Stimulated activated CD4-positive, alpha-beta T cell treated with anti-CD3 and anti-CD28 coated beads, TNF-alpha, amount 100 ng/mL, for 1 hour (primary cell): ENCODE data around the gene PUS7L.
A peak's percentile ranks its signal among the peaks of the same experiment; 100 is the strongest.

Experiments
- DNase-seq, 3 donors: peaks; one replicate each; pipeline ENCODE4 v3.0.0-alpha.2; 2020; ENCODE audit warnings: low read depth in 3 of 3, low spot score in 1 of 3

Gene PUS7L, protein sequence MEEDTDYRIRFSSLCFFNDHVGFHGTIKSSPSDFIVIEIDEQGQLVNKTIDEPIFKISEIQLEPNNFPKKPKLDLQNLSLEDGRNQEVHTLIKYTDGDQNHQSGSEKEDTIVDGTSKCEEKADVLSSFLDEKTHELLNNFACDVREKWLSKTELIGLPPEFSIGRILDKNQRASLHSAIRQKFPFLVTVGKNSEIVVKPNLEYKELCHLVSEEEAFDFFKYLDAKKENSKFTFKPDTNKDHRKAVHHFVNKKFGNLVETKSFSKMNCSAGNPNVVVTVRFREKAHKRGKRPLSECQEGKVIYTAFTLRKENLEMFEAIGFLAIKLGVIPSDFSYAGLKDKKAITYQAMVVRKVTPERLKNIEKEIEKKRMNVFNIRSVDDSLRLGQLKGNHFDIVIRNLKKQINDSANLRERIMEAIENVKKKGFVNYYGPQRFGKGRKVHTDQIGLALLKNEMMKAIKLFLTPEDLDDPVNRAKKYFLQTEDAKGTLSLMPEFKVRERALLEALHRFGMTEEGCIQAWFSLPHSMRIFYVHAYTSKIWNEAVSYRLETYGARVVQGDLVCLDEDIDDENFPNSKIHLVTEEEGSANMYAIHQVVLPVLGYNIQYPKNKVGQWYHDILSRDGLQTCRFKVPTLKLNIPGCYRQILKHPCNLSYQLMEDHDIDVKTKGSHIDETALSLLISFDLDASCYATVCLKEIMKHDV

GRCh38 chr12:43758728-43759563 lies at the start of gene PUS7L, which contains the start of gene IRAK4:
Gene PUS7L, minus strand, starts transcription at chr12:43758790. Its CDS starts 3,545 bp downstream, at chr12:43755245.
Gene IRAK4, plus strand, starts transcription at chr12:43758951. Its CDS starts 9,161 bp downstream, at chr12:43768112.
- peak; percentile 83 to 90 (median 90) for DNase-seq

- DNase-seq = no peak
Observed at GRCh38 chr12:43807386-43807785, 48.8 kb upstream of the PUS7L start.

DNA sequence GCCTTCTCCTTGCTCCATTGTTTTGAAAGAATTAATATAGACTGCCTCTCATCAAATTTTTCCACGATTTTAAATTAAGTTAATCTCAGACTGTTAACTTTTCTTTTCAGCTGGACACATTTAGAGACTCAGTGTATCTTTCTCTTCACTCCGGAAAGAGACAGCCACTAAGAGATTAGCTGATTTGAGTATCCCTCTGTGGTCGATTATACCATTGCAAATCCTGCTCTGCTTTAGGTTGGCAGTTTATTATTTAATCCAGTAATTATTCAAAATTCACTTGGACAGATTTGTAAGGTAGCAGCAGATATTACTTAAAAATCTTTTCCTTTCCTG lies 48.1 kb upstream of the PUS7L start:
- DNase-seq = no peak

GRCh38 chr12:43805860-43806736 lies 47.5 kb upstream of the PUS7L start, which contains the start of gene TWF1:
Gene TWF1, minus strand, starts transcription at chr12:43806317. Its CDS starts 72 bp downstream, at chr12:43806245.
- peak; percentile 38 to 81 (median 59) for DNase-seq

DNA sequence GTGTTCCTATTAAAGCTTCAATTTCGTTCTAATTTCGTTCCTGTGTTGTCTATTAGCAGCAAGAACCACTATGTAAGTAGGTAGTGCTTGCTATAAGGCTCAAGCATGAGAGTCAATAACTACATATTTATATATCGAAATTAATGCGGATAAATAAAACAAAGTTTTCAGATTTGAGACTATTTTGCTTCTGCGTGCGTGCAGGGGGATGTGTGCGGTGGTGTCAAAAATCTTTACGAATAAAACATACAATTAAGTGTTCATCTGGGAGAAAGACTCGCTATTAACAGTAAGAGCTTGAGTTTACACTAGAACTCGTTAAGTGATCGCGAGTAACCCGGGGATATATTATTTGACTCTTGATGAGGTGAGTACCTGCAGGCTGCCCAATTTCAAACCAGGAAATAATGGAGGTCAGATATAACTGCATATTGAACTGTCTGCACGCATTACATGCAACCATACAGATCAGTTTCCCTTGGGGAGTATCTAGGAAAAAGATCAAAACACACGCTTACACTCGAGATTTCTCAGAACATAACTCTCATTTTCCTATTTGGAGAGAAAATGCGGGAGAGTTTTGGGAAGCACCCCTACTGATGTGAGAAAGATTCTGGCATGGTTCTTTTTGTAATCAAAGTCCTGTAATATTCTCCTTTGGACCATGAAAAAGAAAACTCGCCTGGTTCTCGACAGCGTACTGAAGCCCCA lies 46.7 kb upstream of the PUS7L start:
- DNase-seq = no peak

GRCh38 chr12:43797561-43798217 lies 39.1 kb upstream of the PUS7L start:
- DNase-seq = no peak

DNA sequence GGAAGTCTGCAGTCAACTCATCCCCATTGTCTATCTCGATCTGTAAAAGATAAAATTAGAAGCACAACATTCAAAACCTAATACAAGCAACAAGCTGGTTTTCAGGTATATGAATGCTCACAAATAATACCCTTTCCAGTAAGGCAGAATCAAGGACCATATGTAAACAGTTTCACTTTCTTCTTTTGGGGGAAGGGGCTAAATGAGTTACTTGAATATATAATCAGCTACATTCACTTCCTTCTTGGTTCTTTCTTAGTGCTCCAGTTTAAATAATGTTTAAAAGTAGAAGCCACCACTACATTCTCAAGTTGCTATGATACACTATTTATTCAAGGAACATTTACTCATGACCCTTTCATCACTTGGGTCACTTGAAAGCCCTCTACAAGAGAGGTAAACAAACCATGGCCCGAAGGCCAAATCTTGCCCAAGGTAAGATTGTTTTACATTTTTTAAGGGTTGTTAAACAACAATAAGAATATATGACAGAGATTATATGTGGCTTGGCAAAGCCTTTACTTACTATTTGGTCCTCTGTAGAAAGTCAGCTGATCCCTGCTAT lies 37.2 kb upstream of the PUS7L start:
- DNase-seq = no peak

DNA sequence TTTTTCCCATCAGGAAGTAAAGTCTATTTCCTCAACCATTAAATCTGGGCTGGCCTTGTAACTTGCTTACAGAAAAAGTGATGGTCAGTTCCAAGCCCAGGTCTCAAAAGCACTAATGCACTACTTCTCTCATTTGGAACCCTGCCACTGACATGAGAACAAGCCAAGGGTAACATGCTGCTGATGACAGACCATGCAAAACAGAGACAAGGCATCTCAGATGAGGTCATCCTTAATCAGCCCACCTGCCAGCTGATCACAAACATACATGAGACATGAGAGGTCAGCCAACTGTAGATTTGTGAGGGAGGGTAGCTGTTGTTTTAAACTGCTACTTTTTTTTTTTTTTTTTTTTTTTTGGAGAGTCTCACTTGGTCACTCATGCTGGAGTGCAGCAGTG lies 31.4 kb upstream of the PUS7L start:
- DNase-seq = no peak

GRCh38 chr12:43786899-43787693 lies 28.5 kb upstream of the PUS7L start:
- DNase-seq = no peak

DNA sequence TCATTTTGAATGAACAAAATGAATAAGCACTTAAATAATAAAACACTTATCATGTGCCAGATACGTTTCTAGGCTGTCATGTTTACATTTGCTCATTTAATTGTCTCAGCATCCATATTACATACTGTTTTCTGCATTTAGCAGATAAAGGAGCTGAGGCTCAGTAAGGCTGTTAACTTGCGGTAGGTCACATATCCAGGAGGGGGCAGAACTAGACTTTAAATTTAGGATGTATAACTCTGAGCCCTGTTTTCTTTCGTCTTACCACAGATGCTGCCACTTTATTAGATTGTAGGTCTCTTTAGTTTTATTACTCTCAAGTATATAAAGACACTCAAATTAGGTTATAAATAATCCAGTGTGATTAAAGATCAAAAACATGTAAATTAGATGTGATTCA lies 17.9 kb upstream of the PUS7L start:
- no peak for DNase-seq

GRCh38 chr12:43766291-43766690 lies 7.7 kb upstream of the PUS7L start:
- no peak for DNase-seq

- DNase-seq = no peak
Observed at GRCh38 chr12:43764528-43764927, 5.9 kb upstream of the PUS7L start.

DNA sequence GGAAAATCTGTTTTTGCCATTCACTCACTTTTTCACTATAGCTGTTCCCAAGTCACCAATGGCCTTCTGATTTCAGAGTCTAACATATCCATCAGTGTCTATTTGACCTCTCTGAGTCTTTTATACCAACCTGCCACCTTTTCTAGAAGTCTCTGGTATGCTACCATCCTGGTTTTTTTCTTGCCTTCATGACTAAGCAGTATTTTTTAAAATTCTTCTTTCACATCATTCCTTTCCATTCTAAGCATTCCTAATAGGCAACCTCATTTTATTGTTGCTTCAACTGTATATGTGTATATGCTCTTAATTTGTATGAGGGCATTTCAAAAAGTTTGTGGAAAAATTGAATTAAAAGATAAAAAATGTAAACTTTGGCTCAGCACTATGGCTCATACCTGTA lies 5.2 kb upstream of the PUS7L start:
- DNase-seq = no peak

GRCh38 chr12:43762596-43762995 lies 4.0 kb upstream of the PUS7L start:
- no peak for DNase-seq

DNA sequence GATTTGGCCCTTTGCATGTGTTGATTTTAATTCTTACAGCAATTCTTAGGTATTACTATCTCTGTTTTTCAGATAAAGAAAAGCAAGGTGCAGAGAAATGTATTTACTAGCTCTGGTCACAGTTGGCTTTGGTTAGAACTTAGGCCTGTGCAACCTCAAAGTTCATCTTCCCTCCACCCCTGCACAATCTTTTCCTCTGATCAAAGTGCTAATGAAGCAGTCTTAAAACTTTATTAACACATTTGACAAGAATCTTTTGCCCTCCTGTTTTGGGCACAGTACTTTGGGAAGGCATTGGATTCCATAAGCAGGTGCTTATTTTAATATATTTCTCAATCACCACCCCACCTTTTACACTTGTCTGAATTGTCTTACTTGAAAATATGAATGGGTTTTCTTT lies 2.9 kb upstream of the PUS7L start:
- DNase-seq = no peak

- no peak for DNase-seq
Observed at GRCh38 chr12:43760396-43760795, 1.8 kb upstream of the PUS7L start.

DNA sequence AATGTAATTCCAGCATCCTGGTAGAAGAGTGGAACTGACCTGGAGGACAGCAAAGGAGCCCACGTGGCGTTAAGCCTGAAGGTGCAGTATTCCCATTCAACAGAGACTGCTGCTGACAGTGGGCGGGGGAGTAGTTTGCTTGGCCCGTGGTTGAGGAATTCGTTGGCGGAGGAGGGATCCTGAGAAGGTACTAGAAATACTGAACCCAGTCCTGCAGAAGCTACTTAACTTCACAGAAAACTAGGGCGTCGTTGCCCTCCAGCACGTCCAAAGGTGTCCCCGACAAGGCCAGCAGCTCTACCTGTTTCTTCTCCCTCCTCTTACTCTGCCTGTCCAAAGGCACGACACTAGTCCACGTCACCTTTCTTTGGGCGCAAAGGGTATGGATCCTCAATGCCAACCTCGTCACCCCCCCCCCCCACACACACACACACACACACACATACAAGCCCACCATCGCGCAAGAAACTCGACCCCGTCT lies 303 bp downstream of the PUS7L start:
- peak in 1 of 3 donors; percentile 7 for DNase-seq

DNA sequence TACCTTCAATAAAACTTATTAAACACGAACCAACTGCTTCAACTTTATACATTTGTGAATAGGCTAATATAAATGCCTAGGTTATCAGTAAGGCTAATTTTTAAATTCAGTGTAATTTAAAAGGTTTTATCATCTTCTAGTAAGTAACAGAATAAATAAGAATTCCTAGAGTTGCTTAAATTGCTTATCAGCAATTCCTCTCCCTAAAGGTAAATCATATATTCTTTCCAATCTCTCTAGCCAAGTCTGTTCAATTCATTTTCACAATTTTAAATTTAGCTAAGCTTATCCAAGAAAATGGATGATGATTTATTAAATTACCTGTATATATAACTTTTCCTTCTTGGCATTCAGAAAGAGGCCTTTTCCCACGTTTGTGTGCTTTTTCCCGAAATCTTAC lies 4.6 kb downstream of the PUS7L start:
- no peak for DNase-seq
